ENCODE results near the gene RAD9B. TPM values are rescaled to one million over a fixed set of nuclear protein-coding genes. Genes with fewer than 3 reads are reported as not detected.
A peak's percentile ranks its signal among the peaks of the same experiment; 100 is the strongest.

Gene RAD9B
- polyA plus RNA-seq, 2 of the 4 experiments (the other 2 are of a cell fraction) = 0.18 to 0.66 TPM

DNA sequence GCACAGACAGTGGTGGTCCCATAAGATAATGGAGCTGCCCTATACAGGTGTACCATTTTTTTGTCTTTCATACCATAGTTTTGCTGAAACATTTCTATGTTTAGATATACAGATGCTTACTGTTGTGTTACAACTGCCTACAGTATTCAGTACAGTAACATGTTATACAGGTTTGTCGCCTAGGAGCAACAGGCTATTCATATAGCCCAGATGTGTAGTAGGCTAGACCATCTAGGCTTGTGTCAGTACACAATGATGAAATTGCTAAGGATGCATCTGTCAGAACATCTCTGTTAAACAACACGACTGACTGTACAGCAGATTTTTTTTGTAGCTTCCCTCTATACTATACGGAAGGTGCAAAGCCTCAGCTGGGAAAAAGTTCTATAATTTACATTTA is 30.5 kb downstream of the RAD9B start:
- WGBS (ENCODE audit: missing lambda C conversion rate) = 76% methylated on average over 3 of the region's 3 CpGs
- no peak overlapping the region for H3K4me3 ChIP-seq
- H3K4me1 ChIP-seq = peaks cover 15% of the 10 kb centered on the region
- no peak overlapping the region for H3K27ac ChIP-seq
- DNase-seq (ENCODE audit: low read depth in 1 of 2, low spot score in 1 of 2) = no peak
- ATAC-seq = no peak
- FAIRE-seq = no peak
- TF ChIP-seq POLR2A (IDR thresholded peaks at IDR 0.05; ENCODE audit: low read length) (no peak), ESRRA (IDR thresholded peaks at IDR 0.05; ENCODE audit: borderline replicate concordance, low read length) (no peak), ZC3H11A (IDR thresholded peaks at IDR 0.05) (no peak), PBX3 (IDR thresholded peaks at IDR 0.05) (no peak), NR3C1 (IDR thresholded peaks at IDR 0.05) (no peak), HMGXB4 (CRISPR knock-in tag; IDR thresholded peaks at IDR 0.05; ENCODE audit: borderline replicate concordance) (no peak), HEYL (CRISPR knock-in tag; IDR thresholded peaks at IDR 0.05) (no peak), ZFP36 (IDR thresholded peaks at IDR 0.05; ENCODE audit: borderline replicate concordance, partially characterized antibody) (no peak), RCOR1 (IDR thresholded peaks at IDR 0.05; ENCODE audit: low read depth, low read length) (no peak), TP53 (CRISPR knock-in tag; IDR thresholded peaks at IDR 0.05) (no peak)
- H3K9me3 ChIP-seq = no peaks in the 10 kb centered on the region
- POLR2A ChIA-PET = no interaction called here
- CTCF ChIA-PET = interaction anchor here (0.9 to 4.4 kb wide), 9 partner anchors 11 to 82 kb away, joined by 3 to 30 read pairs (median 7); partner anchors contain the start of genes ARPC3 and FAM216A
- H3K4me2 ChIP-seq = no peak overlapping the region

GRCh38 chr12:110533607-110534006 is 31.5 kb downstream of the RAD9B start:
- WGBS (ENCODE audit: missing lambda C conversion rate) = 46% methylated on average over 6 of the region's 6 CpGs
- POLR2A ChIA-PET = no interaction called here
- TF ChIP-seq TFCP2L1 (CRISPR knock-in tag; IDR thresholded peaks at IDR 0.05) (no peak), HDAC2 (IDR thresholded peaks at IDR 0.05) (no peak), CEBPB (IDR thresholded peaks at IDR 0.05) (no peak), CHD4 (IDR thresholded peaks at IDR 0.05; ENCODE audit: borderline replicate concordance) (no peak), SMC3 (IDR thresholded peaks at IDR 0.05) (no peak), REST (IDR thresholded peaks at IDR 0.05) (no peak)
- TF ChIP-seq, protein P1, sequence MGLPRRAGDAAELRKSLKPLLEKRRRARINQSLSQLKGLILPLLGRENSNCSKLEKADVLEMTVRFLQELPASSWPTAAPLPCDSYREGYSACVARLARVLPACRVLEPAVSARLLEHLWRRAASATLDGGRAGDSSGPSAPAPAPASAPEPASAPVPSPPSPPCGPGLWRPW (IDR thresholded peaks at IDR 0.05) = no peak
- peaks cover 15% of the 10 kb centered on the region for H3K4me1 ChIP-seq
- no peaks in the 10 kb centered on the region for H3K9me3 ChIP-seq
- DNase-seq (ENCODE audit: low read depth in 1 of 2, low spot score in 1 of 2) = no peak
- CTCF ChIA-PET = interaction anchor here (1.0 to 4.4 kb wide), 7 partner anchors 18 to 83 kb away, joined by 3 to 30 read pairs (median 7); partner anchors contain the start of genes ARPC3 and FAM216A
- H3K4me2 ChIP-seq = peak overlapping the region; percentile 18; the same call in 1 of the 3 replicates
- H3K27ac ChIP-seq = no peak overlapping the region
- ATAC-seq = no peak
- no peak overlapping the region for H3K4me3 ChIP-seq
- peak; percentile 36 for FAIRE-seq

- H3K4me2 ChIP-seq = no peak overlapping the region
- POLR2A ChIA-PET = no interaction called here
- DNase-seq (ENCODE audit: low read depth in 1 of 2, low spot score in 1 of 2) (no peak), ATAC-seq (no peak), FAIRE-seq (no peak)
- H3K27ac ChIP-seq = no peak overlapping the region
- H3K4me1 ChIP-seq = peaks cover 15% of the 10 kb centered on the region
- no peak overlapping the region for H3K4me3 ChIP-seq
- WGBS (ENCODE audit: missing lambda C conversion rate) = 89% methylated on average over 6 of the region's 6 CpGs
- no peaks in the 10 kb centered on the region for H3K9me3 ChIP-seq
- CTCF ChIA-PET = interaction anchor here (1.0 to 4.4 kb wide), 3 partner anchors 22 to 67 kb away, joined by 3 to 30 read pairs (median 7); no protein-coding TSS in a partner anchor
- TF ChIP-seq KDM1A (IDR thresholded peaks at IDR 0.05; ENCODE audit: low read depth) = no peak
- TF ChIP-seq ZSCAN20 (CRISPR knock-in tag; IDR thresholded peaks at IDR 0.05) = no peak
- no peak for TF ChIP-seq SREBF2 (IDR thresholded peaks at IDR 0.05)
- TF ChIP-seq RFX5 (IDR thresholded peaks at IDR 0.05) = no peak
- TF ChIP-seq, protein P2, sequence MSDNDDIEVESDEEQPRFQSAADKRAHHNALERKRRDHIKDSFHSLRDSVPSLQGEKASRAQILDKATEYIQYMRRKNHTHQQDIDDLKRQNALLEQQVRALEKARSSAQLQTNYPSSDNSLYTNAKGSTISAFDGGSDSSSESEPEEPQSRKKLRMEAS (IDR thresholded peaks at IDR 0.05) = no peak
- TF ChIP-seq RCOR1 (IDR thresholded peaks at IDR 0.05; ENCODE audit: low read depth, low read length) = no peak
- TF ChIP-seq RNF2 (IDR thresholded peaks at IDR 0.05; ENCODE audit: borderline replicate concordance, low read depth) = no peak
- no peak for TF ChIP-seq HOXB13 (CRISPR knock-in tag; IDR thresholded peaks at IDR 0.05; ENCODE audit: low read depth)
- no peak for TF ChIP-seq FOXS1 (CRISPR knock-in tag; IDR thresholded peaks at IDR 0.05)
- no peak for TF ChIP-seq HEYL (CRISPR knock-in tag; IDR thresholded peaks at IDR 0.05)
- no peak for TF ChIP-seq REST (IDR thresholded peaks at IDR 0.05)
Measured at GRCh38 chr12:110534811-110535210, 32.7 kb downstream of the RAD9B start.
